ENCODE data around the gene PITPNC1.

DNA sequence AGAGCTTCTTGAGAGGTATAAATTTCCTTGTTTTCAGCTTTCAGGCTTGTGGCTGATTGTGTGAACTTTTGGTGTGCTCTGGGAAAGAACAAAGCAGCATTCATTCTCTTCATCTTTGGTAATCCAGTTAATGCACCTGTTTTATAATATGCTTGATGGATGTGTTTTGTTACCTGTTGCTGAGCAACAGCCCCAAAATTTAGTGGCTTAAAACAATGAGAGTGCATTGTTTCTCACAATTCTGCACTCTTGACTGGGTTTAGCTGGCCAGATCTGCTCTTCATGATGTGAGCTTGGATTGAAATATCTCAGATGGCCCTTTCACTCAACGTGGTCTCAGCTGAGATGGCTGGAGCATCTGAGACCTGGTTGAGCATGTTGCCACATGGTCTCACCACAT, 281.9 kb downstream of the PITPNC1 start:
- TF ChIP-seq, protein P1, sequence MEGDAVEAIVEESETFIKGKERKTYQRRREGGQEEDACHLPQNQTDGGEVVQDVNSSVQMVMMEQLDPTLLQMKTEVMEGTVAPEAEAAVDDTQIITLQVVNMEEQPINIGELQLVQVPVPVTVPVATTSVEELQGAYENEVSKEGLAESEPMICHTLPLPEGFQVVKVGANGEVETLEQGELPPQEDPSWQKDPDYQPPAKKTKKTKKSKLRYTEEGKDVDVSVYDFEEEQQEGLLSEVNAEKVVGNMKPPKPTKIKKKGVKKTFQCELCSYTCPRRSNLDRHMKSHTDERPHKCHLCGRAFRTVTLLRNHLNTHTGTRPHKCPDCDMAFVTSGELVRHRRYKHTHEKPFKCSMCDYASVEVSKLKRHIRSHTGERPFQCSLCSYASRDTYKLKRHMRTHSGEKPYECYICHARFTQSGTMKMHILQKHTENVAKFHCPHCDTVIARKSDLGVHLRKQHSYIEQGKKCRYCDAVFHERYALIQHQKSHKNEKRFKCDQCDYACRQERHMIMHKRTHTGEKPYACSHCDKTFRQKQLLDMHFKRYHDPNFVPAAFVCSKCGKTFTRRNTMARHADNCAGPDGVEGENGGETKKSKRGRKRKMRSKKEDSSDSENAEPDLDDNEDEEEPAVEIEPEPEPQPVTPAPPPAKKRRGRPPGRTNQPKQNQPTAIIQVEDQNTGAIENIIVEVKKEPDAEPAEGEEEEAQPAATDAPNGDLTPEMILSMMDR (IDR thresholded peaks at IDR 0.05), result no peak
- no peak for TF ChIP-seq POLR2A (IDR thresholded peaks at IDR 0.05; ENCODE audit: low read depth)
- TF ChIP-seq EP300 (IDR thresholded peaks at IDR 0.05), result no peak

Data from esophagus muscularis mucosa (tissue), 4 donors.